CD14-positive monocyte (primary cell): ENCODE measurements around the gene LRCH1. TPM values are rescaled to one million over a fixed set of nuclear protein-coding genes. Genes with fewer than 3 reads are reported as not detected.

Source experiments
- DNase-seq, 3 donors: peaks; one replicate each; pipeline ENCODE4 v3.0.0-alpha.2; 2011 to 2022
- H2AFZ ChIP-seq: 2 replicates; pipeline ENCODE4 v1.6.0; 2012; ENCODE audit warnings: mild to moderate bottlenecking, low read depth, low read length, inconsistent platforms; ENCODE audit not compliant: insufficient read depth, poor library complexity, severe bottlenecking
- H3K27ac ChIP-seq, 2 donors: 1 replicate in 1 of 2; 2 replicates in 1 of 2; pipeline ENCODE4 v1.5.1; 2012 to 2013; ENCODE audit warnings: low read length in 2 of 2, control low read depth in 1 of 2, inconsistent platforms in 1 of 2, low read depth in 1 of 2, mild to moderate bottlenecking in 1 of 2
- H3K27me3 ChIP-seq, 2 donors: one replicate each; pipeline versions ENCODE4 v1.6.0 to v1.6.1; 2011 to 2013; ENCODE audit warnings: low read length in 2 of 2; ENCODE audit not compliant: control insufficient read depth in 2 of 2, insufficient read depth in 2 of 2
- H3K36me3 ChIP-seq, 2 donors: replicated peaks in 1 of 2; 1 replicate in 1 of 2; 2 replicates in 1 of 2; pipeline versions ENCODE4 v1.5.1 to v1.6.1; 2012 to 2013; ENCODE audit warnings: low read length in 2 of 2, control low read depth in 1 of 2, inconsistent platforms in 1 of 2, mild to moderate bottlenecking in 1 of 2; ENCODE audit not compliant: insufficient read depth in 2 of 2, control insufficient read depth in 1 of 2
- H3K4me1 ChIP-seq, 2 donors: 1 replicate in 1 of 2; 2 replicates in 1 of 2; pipeline versions ENCODE4 v1.5.1 to v1.6.1; 2012 to 2013; ENCODE audit warnings: low read length in 2 of 2, control low read depth in 1 of 2, inconsistent platforms in 1 of 2, mild to moderate bottlenecking in 1 of 2, moderate library complexity in 1 of 2; ENCODE audit not compliant: insufficient read depth in 2 of 2, control insufficient read depth in 1 of 2
- H3K4me2 ChIP-seq: replicated peaks from 2 replicates; pipeline ENCODE3; 2012; ENCODE audit warnings: low read length, moderate library complexity, mild to moderate bottlenecking; ENCODE audit not compliant: poor library complexity, severe bottlenecking; ENCODE audit errors: extremely low read depth
- H3K4me3 ChIP-seq, 3 experiments: fragments of 200-600 bp in 1 of 3; sonication (generic) in 1 of 3; replicated peaks in 1 of 3; 1 replicate in 2 of 3; 2 replicates in 1 of 3; pipeline ENCODE4 v1.5.1; 2011 to 2013; ENCODE audit warnings: low read length in 3 of 3, mild to moderate bottlenecking in 3 of 3, control low read depth in 2 of 3, low read depth in 2 of 3, inconsistent platforms in 1 of 3, moderate library complexity in 1 of 3
- H3K79me2 ChIP-seq: 2 replicates; pipeline ENCODE4 v1.6.0; 2012; ENCODE audit warnings: mild to moderate bottlenecking, control low read depth, inconsistent platforms, low read length, moderate library complexity; ENCODE audit not compliant: insufficient read depth
- H3K9ac ChIP-seq: 2 replicates; pipeline ENCODE4 v1.6.0; 2017; ENCODE audit warnings: low read length, mild to moderate bottlenecking; ENCODE audit not compliant: insufficient read depth, poor library complexity, severe bottlenecking
- H3K9me3 ChIP-seq, 2 donors: replicated peaks in 1 of 2; 1 replicate in 1 of 2; 2 replicates in 1 of 2; pipeline versions ENCODE4 v1.5.1 to v1.6.1; 2012 to 2013; ENCODE audit warnings: low read length in 2 of 2, control low read depth in 1 of 2; ENCODE audit not compliant: control insufficient read depth in 1 of 2, insufficient read depth in 1 of 2
- H4K20me1 ChIP-seq: 2 replicates; pipeline ENCODE4 v1.6.0; 2012; ENCODE audit warnings: mild to moderate bottlenecking, low read length, control low read depth, moderate library complexity; ENCODE audit not compliant: insufficient read depth
- H3K27ac Mint-ChIP-seq, 7 donors: one replicate each; pipeline ENCODE4 v1.8.0; 2020; ENCODE audit warnings: mild to moderate bottlenecking in 7 of 7, mixed read lengths in 7 of 7, moderate library complexity in 6 of 7, inconsistent platforms in 2 of 7
- H3K27me3 Mint-ChIP-seq, 3 donors: one replicate each; pipeline ENCODE4 v1.8.0; 2021 to 2022; ENCODE audit warnings: low read depth in 3 of 3, mild to moderate bottlenecking in 3 of 3, mixed read lengths in 3 of 3, moderate library complexity in 3 of 3, inconsistent platforms in 1 of 3
- H3K36me3 Mint-ChIP-seq, 2 donors: one replicate each; pipeline ENCODE4 v1.8.0; 2020; ENCODE audit warnings: mixed read lengths in 2 of 2, inconsistent platforms in 1 of 2, mild to moderate bottlenecking in 1 of 2
- H3K4me1 Mint-ChIP-seq: one replicate; pipeline ENCODE4 v1.8.0; 2020; ENCODE audit warnings: mild to moderate bottlenecking, mixed read lengths
- H3K4me3 Mint-ChIP-seq, 2 donors: one replicate each; pipeline ENCODE4 v1.8.0; 2020; ENCODE audit warnings: mild to moderate bottlenecking in 2 of 2, mixed read lengths in 2 of 2, moderate library complexity in 1 of 2
- H3K9me3 Mint-ChIP-seq, 7 donors: one replicate each; pipeline ENCODE4 v1.8.0; 2020 to 2022; ENCODE audit warnings: mixed read lengths in 7 of 7, mild to moderate bottlenecking in 6 of 7, moderate library complexity in 6 of 7, inconsistent platforms in 2 of 7
- CTCF ChIP-seq: fragments of 200-600 bp; IDR thresholded peaks from one replicate; pipeline ENCODE4 v1.8.0; 2022; ENCODE audit warnings: antibody characterized with exemption, mild to moderate bottlenecking
- WGBS: methylation state at CpG from one replicate; pipeline ENCODE4 v1.1.5; 2013; ENCODE audit warnings: missing lambda C conversion rate; ENCODE audit not compliant: insufficient coverage; 5-methylcytosine and 5-hydroxymethylcytosine counted together
- intact Hi-C, 2 donors: fragments of 100-400 bp; cut with micrococcal nuclease; formaldehyde crosslinking; loops; one replicate each; pipeline versions ENCODE4 v1.15.0 to v1.15.1; 2023
- polyA plus RNA-seq, 3 donors: library from polyadenylated mRNA; depleted of rRNA in 1 of 3; unstranded in 2 of 3; stranded (reverse) in 1 of 3; fragments of 300-500 nt in 2 of 3; fragments of >200 nt in 1 of 3; fragmentation: Illumina TruSeq in 2 of 3; gene quantifications; 1 replicate in 2 of 3; 2 replicates in 1 of 3; pipeline ENCODE4 v1.2.3, GENCODE V29; 2012 to 2021

Gene LRCH1
- polyA plus RNA-seq, 3 donors = 0.88 to 7.1 (median 2.1) TPM

DNA sequence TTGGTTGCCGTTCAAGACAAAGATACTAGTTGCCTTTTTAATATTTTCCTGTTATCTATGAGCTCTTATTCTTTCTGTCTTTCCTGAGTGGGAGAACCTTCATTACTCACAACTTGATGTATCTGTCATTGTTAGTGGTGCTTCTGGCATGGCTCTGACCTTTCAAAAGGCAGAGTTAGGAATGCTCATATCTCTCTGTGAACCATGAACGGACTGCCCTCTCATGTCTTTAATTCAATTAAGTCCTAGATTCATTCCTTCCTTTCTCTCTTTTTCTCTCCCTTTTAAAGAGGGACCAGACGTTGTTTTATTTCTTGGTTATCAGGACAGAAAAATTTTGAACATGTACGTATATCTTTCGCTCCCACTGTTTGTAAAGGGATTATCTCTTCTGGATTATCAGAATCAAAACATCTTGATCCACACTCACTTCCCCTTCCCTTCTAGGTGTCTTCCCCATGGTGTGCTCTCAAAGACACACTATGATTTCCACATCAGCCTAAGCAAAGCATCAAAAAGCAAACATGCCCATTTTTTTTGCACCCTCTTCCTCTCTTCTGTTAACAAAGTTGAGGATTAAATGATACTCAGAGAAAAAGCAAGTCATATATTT lies 90.3 kb downstream of the LRCH1 start:
- Histone ChIP-seq H3K4me1 (peaks cover 18 to 21% of the 10 kb centered on the region in 2 donors), H3K27ac (no peak overlapping the region), H3K4me3 (no peak overlapping the region), H3K27me3 (no peaks in the 10 kb centered on the region), H3K79me2 (peaks cover 53% of the 10 kb centered on the region), H3K9me3 (no peaks in the 10 kb centered on the region), H2AFZ (no peak overlapping the region), H3K9ac (no peak overlapping the region), H3K4me2 (no peak overlapping the region), H4K20me1 (peaks cover 73% of the 10 kb centered on the region), H3K36me3 (no peaks in the 10 kb centered on the region)
- no peak for TF ChIP-seq CTCF
- no peaks in the 10 kb centered on the region for H3K27me3 Mint-ChIP-seq
- no peak for DNase-seq
- no peaks in the 10 kb centered on the region for H3K9me3 Mint-ChIP-seq
- H3K36me3 Mint-ChIP-seq = no peaks in the 10 kb centered on the region
- no CpG with 5 or more reads among the region's 5 CpGs for WGBS
- no peak overlapping the region for H3K4me3 Mint-ChIP-seq
- peak overlapping the region in 2 of 7 donors; percentile 9 to 50 for H3K27ac Mint-ChIP-seq
- H3K4me1 Mint-ChIP-seq = peaks cover 45% of the 10 kb centered on the region
- intact Hi-C loops = loop anchor here in 1 of 2 donors (10.0 kb wide), 1 partner anchor 88 kb away; the partner anchor contains the start of gene LRCH1

GRCh38 chr13:46644816-46645215 lies 91.8 kb downstream of the LRCH1 start:
- Histone ChIP-seq H3K27ac (no peak overlapping the region), H3K4me3 (no peak overlapping the region), H3K4me1 (peaks cover 15 to 16% of the 10 kb centered on the region in 2 donors), H3K27me3 (no peaks in the 10 kb centered on the region), H4K20me1 (peaks cover 66% of the 10 kb centered on the region), H3K4me2 (no peak overlapping the region), H3K9ac (no peak overlapping the region), H3K79me2 (peaks cover 63% of the 10 kb centered on the region), H2AFZ (no peak overlapping the region), H3K36me3 (no peaks in the 10 kb centered on the region), H3K9me3 (no peaks in the 10 kb centered on the region)
- H3K36me3 Mint-ChIP-seq = no peaks in the 10 kb centered on the region
- no peak for TF ChIP-seq CTCF
- intact Hi-C loops = loop anchor here in 1 of 2 donors (10.0 kb wide), 1 partner anchor 90 kb away; the partner anchor contains the start of gene LRCH1
- DNase-seq = no peak
- H3K9me3 Mint-ChIP-seq = no peaks in the 10 kb centered on the region
- peaks cover 40% of the 10 kb centered on the region for H3K4me1 Mint-ChIP-seq
- peak overlapping the region in 1 of 7 donors; percentile 54 for H3K27ac Mint-ChIP-seq
- H3K4me3 Mint-ChIP-seq = no peak overlapping the region
- no peaks in the 10 kb centered on the region for H3K27me3 Mint-ChIP-seq
